Keratinocyte (primary cell): Measurements from ENCODE around the gene RBPJL. TPM values are rescaled to one million over a fixed set of nuclear protein-coding genes. Genes with fewer than 3 reads are reported as not detected.

Source experiments
- DNase-seq: peaks from one replicate; pipeline ENCODE4 v3.0.0-alpha.2; 2011; ENCODE audit warnings: low read depth, missing footprints, low spot score
- FAIRE-seq: peaks from 2 replicates; lab custom pipeline; 2011; peaks lifted over from hg19 to GRCh38; lab: Jason Lieb, UNC
- H2AFZ ChIP-seq: 2 replicates; pipeline ENCODE4 v1.6.0; 2012; ENCODE audit warnings: low read length, control low read depth, inconsistent platforms; ENCODE audit not compliant: control insufficient read depth
- H3K27ac ChIP-seq: 2 replicates; pipeline ENCODE4 v1.5.1; 2011; ENCODE audit warnings: low read length; ENCODE audit not compliant: control insufficient read depth, insufficient read depth
- H3K27me3 ChIP-seq: 3 replicates; pipeline ENCODE4 v1.6.0; 2011; ENCODE audit warnings: low read length; ENCODE audit not compliant: control insufficient read depth, insufficient read depth; ENCODE audit errors: extremely low read depth
- H3K36me3 ChIP-seq, 2 experiments: 2 replicates in 1 of 2; 3 replicates in 1 of 2; pipeline ENCODE4 v1.5.1; 2011; ENCODE audit warnings: low read length in 2 of 2, mild to moderate bottlenecking in 1 of 2; ENCODE audit not compliant: control insufficient read depth in 2 of 2, insufficient read depth in 2 of 2; ENCODE audit errors: extremely low read depth in 1 of 2
- H3K4me1 ChIP-seq: 3 replicates; pipeline ENCODE4 v1.5.1; 2011; ENCODE audit warnings: low read length; ENCODE audit not compliant: control insufficient read depth, insufficient read depth; ENCODE audit errors: extremely low read depth
- H3K4me2 ChIP-seq: 3 replicates; pipeline ENCODE4 v1.6.0; 2011; ENCODE audit warnings: low read depth, low read length; ENCODE audit not compliant: control insufficient read depth, insufficient read depth; ENCODE audit errors: extremely low read depth
- H3K4me3 ChIP-seq, 3 experiments: fragments of 200-600 bp in 1 of 3; sonication (generic) in 1 of 3; 2 replicates in 2 of 3; 3 replicates in 1 of 3; pipeline ENCODE4 v1.5.1; 2011 to 2016; ENCODE audit warnings: low read length in 3 of 3, mild to moderate bottlenecking in 3 of 3, control low read depth in 2 of 3, inconsistent platforms in 1 of 3, low read depth in 1 of 3, mixed read lengths in 1 of 3, mixed run types in 1 of 3, moderate library complexity in 1 of 3; ENCODE audit not compliant: control insufficient read depth in 2 of 3, insufficient read depth in 2 of 3; ENCODE audit errors: extremely low read depth in 1 of 3
- H3K79me2 ChIP-seq: 2 replicates; pipeline ENCODE4 v1.6.0; 2012; ENCODE audit warnings: low read length; ENCODE audit not compliant: control insufficient read depth, insufficient read depth
- H3K9ac ChIP-seq: 3 replicates; pipeline ENCODE4 v1.6.0; 2011; ENCODE audit warnings: low read length; ENCODE audit not compliant: control insufficient read depth, insufficient read depth; ENCODE audit errors: extremely low read depth
- H3K9me1 ChIP-seq: 3 replicates; pipeline ENCODE4 v1.6.0; 2011; ENCODE audit warnings: low read length; ENCODE audit not compliant: control insufficient read depth, insufficient read depth; ENCODE audit errors: extremely low read depth
- H3K9me3 ChIP-seq: 2 replicates; pipeline ENCODE4 v1.5.1; 2012; ENCODE audit warnings: low read depth, low read length; ENCODE audit not compliant: control insufficient read depth
- H4K20me1 ChIP-seq: 3 replicates; pipeline ENCODE4 v1.6.0; 2011; ENCODE audit warnings: low read length; ENCODE audit not compliant: control insufficient read depth, insufficient read depth; ENCODE audit errors: extremely low read depth
- EZH2 ChIP-seq: IDR thresholded peaks from one replicate; pipeline ENCODE4 v1.6.1; 2012; ENCODE audit warnings: inconsistent platforms, mild to moderate bottlenecking, low read length, moderate library complexity
- dilution Hi-C: fragments of 300-500 bp; cut with MboI; formaldehyde crosslinking; loops from one replicate; pipeline ENCODE4 v1.7.0; 2020; ENCODE audit warnings: low sequenced_read_pairs; ENCODE audit not compliant: extremely low pct_ligation_motif_present
- polyA plus RNA-seq, 5 experiments: library from polyadenylated mRNA; depleted of rRNA in 3 of 5; stranded (reverse) in 3 of 5; stranded (forward) in 1 of 5; unstranded in 1 of 5; fragments of >200 nt; gene quantifications; 1 replicate in 1 of 5; 2 replicates in 3 of 5; 3 replicates in 1 of 5; pipeline versions ENCODE4 v1.2.1 to v1.2.3, GENCODE V29; 2011 to 2012; ENCODE audit warnings: missing spikeins in 2 of 5, low read depth in 1 of 5, low replicate concordance in 1 of 5
- TF ChIP-seq, protein P1 (sequence below), 3 experiments: IDR thresholded peaks in 1 of 3; conservative IDR thresholded peaks in 1 of 3; optimal IDR thresholded peaks in 1 of 3; 2 replicates in 2 of 3; 3 replicates in 1 of 3; pipeline versions ENCODE3 to v1.5.1; 2011; ENCODE audit warnings: low read length in 3 of 3, mild to moderate bottlenecking in 3 of 3, moderate library complexity in 2 of 3, control low read depth in 1 of 3, inconsistent platforms in 1 of 3; ENCODE audit not compliant: insufficient read depth in 2 of 3; ENCODE audit errors: extremely low read depth in 1 of 3

RBPJL gene
- polyA plus RNA-seq, 1 donor (not counting 4 experiments of a cell fraction or from before 2014, with no cell fraction given) = not detected

DNA sequence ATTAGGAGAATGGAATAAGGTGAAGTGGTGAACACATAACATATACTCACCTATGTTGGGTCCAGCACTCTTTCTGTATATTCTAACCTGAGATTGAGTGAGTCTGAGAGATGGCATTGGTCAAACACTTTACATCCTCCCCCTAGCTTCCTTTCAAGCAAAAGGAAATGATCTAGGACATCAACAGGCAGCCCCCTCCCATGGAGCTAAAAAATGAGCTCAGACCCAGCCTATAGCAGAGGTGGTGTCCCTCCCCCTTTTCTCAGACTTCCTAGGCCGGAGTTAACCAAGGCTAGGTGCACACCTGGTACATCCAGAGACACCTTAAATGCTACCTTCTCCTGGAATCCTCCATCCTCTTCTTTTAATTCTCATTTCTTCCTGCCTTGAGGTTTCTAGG, 47.1 kb downstream of the RBPJL start:
- no peak for FAIRE-seq
- Histone ChIP-seq H3K9ac (no peak overlapping the region), H3K4me2 (no peak overlapping the region), H3K27me3 (no peaks in the 10 kb centered on the region), H2AFZ (no peak overlapping the region), H3K27ac (no peak overlapping the region), H3K36me3 (no peaks in the 10 kb centered on the region), H3K9me1 (no peaks in the 10 kb centered on the region), H4K20me1 (no peaks in the 10 kb centered on the region), H3K79me2 (no peaks in the 10 kb centered on the region), H3K9me3 (no peaks in the 10 kb centered on the region), H3K4me1 (peaks cover 34% of the 10 kb centered on the region), H3K4me3 (no peak overlapping the region)
- DNase-seq = no peak
- dilution Hi-C loops = no loop called here
- TF ChIP-seq EZH2 = no peak
- TF ChIP-seq, protein P1, sequence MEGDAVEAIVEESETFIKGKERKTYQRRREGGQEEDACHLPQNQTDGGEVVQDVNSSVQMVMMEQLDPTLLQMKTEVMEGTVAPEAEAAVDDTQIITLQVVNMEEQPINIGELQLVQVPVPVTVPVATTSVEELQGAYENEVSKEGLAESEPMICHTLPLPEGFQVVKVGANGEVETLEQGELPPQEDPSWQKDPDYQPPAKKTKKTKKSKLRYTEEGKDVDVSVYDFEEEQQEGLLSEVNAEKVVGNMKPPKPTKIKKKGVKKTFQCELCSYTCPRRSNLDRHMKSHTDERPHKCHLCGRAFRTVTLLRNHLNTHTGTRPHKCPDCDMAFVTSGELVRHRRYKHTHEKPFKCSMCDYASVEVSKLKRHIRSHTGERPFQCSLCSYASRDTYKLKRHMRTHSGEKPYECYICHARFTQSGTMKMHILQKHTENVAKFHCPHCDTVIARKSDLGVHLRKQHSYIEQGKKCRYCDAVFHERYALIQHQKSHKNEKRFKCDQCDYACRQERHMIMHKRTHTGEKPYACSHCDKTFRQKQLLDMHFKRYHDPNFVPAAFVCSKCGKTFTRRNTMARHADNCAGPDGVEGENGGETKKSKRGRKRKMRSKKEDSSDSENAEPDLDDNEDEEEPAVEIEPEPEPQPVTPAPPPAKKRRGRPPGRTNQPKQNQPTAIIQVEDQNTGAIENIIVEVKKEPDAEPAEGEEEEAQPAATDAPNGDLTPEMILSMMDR (optimal IDR thresholded peaks at IDR 0.05 in 1 of 3, IDR thresholded peaks at IDR 0.05 in 1 of 3, conservative IDR thresholded peaks at IDR 0.05 in 1 of 3; ENCODE audit: extremely low read depth in 1 of 3, insufficient read depth in 2 of 3, low read length in 3 of 3) = no peak

DNA sequence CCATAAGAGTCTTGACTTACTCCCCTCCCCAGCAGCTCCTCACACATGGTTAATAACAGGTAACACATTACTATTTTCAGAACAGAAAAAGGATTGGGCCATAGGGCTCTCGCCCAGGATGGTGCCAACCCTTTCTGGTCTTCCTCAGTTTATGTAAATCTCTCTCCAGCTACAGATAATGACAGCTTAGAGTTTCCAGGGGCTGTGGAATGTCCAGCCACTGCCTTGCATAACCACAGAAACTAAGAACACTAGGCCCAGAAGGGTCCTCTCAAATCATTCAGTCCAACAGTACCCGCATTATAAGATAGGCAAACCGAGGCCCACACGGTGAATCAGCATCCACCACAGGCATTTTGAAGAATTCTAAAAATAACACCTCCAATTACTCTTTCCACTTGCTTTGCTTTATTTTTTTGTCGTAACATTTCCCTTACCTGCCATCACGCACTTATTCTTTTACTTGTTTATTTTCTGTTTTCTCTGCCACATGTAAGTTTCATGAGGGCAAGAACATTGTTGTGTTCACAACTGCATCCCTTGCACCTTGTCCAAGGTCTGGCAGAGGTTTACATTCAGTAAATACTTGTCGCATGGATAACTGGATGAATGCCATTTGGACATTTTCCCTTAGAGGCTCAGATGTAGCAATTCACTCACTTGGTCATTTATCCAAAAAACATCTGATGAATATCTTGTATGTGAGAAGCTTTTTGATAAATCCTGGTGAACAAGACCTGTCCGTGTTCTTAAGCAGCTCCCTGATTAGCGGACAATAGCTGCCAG, 48.0 kb downstream of the RBPJL start:
- FAIRE-seq = no peak
- Histone ChIP-seq H3K9me3 (no peaks in the 10 kb centered on the region), H2AFZ (no peak overlapping the region), H3K9ac (no peak overlapping the region), H3K4me2 (peak overlapping the region; percentile 72), H3K9me1 (no peaks in the 10 kb centered on the region), H3K4me3 (no peak overlapping the region), H4K20me1 (no peaks in the 10 kb centered on the region), H3K79me2 (no peaks in the 10 kb centered on the region), H3K27ac (no peak overlapping the region), H3K36me3 (no peaks in the 10 kb centered on the region), H3K27me3 (no peaks in the 10 kb centered on the region), H3K4me1 (peaks cover 40% of the 10 kb centered on the region)
- no peak for TF ChIP-seq EZH2
- TF ChIP-seq, protein P1 (optimal IDR thresholded peaks at IDR 0.05 in 1 of 3, IDR thresholded peaks at IDR 0.05 in 1 of 3, conservative IDR thresholded peaks at IDR 0.05 in 1 of 3; ENCODE audit: extremely low read depth in 1 of 3, insufficient read depth in 2 of 3, low read length in 3 of 3) = no peak
- dilution Hi-C loops = no loop called here
- no peak for DNase-seq
